K562 (cell line): ENCODE data around the gene ERLIN1. TPM values are rescaled to one million over a fixed set of nuclear protein-coding genes. Genes with fewer than 3 reads are reported as not detected.

ENCODE experiments used
- ATF7 ChIP-seq: fragments of 450-650 bp; IDR thresholded peaks from 2 replicates; pipeline ENCODE4 v1.7.1; 2014; ENCODE audit warnings: mild to moderate bottlenecking, moderate library complexity
- EHMT2 ChIP-seq: fragments of 450-650 bp; IDR thresholded peaks from 2 replicates; pipeline ENCODE4 v1.6.1; 2018; ENCODE audit warnings: antibody characterized with exemption
- EWSR1 ChIP-seq: fragments of 450-650 bp; IDR thresholded peaks from 2 replicates; pipeline ENCODE4 v1.6.1; 2018; ENCODE audit warnings: borderline replicate concordance, mild to moderate bottlenecking, low read depth, moderate library complexity; ENCODE audit not compliant: partially characterized antibody
- GATA2 ChIP-seq: sonication (generic); formaldehyde crosslinking; IDR thresholded peaks from 2 replicates; pipeline ENCODE4 v1.4.0; 2020; ENCODE audit warnings: mild to moderate bottlenecking, missing genetic modification reagents
- NFRKB ChIP-seq: fragments of 450-650 bp; IDR thresholded peaks from 2 replicates; pipeline ENCODE4 v1.6.1; 2016; ENCODE audit warnings: low read depth
- POLR2A ChIP-seq: fragments of 450-650 bp; conservative IDR thresholded peaks from 2 replicates; pipeline ENCODE4 v1.6.1; 2016
- POLR2G ChIP-seq: fragments of 200-400 bp; formaldehyde crosslinking; IDR thresholded peaks from 2 replicates; pipeline ENCODE4 v1.6.1; 2017; ENCODE audit warnings: low read depth, mild to moderate bottlenecking, antibody characterized with exemption, low read length, moderate library complexity
- RBFOX2 ChIP-seq: fragments of 200-400 bp; formaldehyde crosslinking; IDR thresholded peaks from 2 replicates; pipeline ENCODE4 v1.6.1; 2017; ENCODE audit warnings: low read depth, mild to moderate bottlenecking, low read length, moderate library complexity
- SRSF7 ChIP-seq: fragments of 200-400 bp; formaldehyde crosslinking; optimal IDR thresholded peaks from 2 replicates; pipeline ENCODE3; 2017; ENCODE audit warnings: mild to moderate bottlenecking, low read depth, low read length
- TGIF2 ChIP-seq: sonication (generic); formaldehyde crosslinking; IDR thresholded peaks from 2 replicates; pipeline ENCODE4 v1.8.1; 2022; ENCODE audit warnings: mild to moderate bottlenecking, missing genetic modification reagents, moderate library complexity
- ZBED1 ChIP-seq: IDR thresholded peaks from 2 replicates; pipeline ENCODE4 v1.6.1; 2014
- ZBTB8A ChIP-seq: fragments of 450-650 bp; IDR thresholded peaks from 2 replicates; pipeline ENCODE4 v1.6.1; 2018; ENCODE audit warnings: mild to moderate bottlenecking, moderate library complexity; ENCODE audit not compliant: partially characterized antibody
- ZNF253 ChIP-seq: fragments of 250-450 bp; sonication (Bioruptor Pico); conservative IDR thresholded peaks from 2 replicates; pipeline ENCODE4 v1.6.1; 2021; ENCODE audit warnings: mild to moderate bottlenecking
- polyA plus RNA-seq, 8 experiments: library from polyadenylated mRNA; depleted of rRNA in 4 of 8; stranded (reverse) in 5 of 8; unstranded in 3 of 8; fragments of >200 nt; fragmentation: Nextera tagmentation in 2 of 8; fragmentation: Illumina TruSeq in 1 of 8; extraction: Ambion mirVana in 2 of 8; extraction: Trizol in 1 of 8; gene quantifications; 2 replicates each; pipeline versions ENCODE4 v1.2.1 to v1.2.3, GENCODE V29; 2011 to 2014; ENCODE audit warnings: inconsistent platforms in 1 of 8, missing spikeins in 1 of 8
- total RNA-seq, 7 experiments: library from RNA; depleted of rRNA in 6 of 7; stranded (reverse); fragments of >200 nt in 6 of 7; fragmentation: Illumina TruSeq in 2 of 7; extraction: Trizol in 2 of 7; gene quantifications; 2 replicates each; pipeline versions ENCODE4 v1.2.1 to v1.2.3, GENCODE V29; 2011 to 2021; ENCODE audit warnings: low replicate concordance in 1 of 7
- TF ChIP-seq, protein P1 (sequence below): fragments of 250-450 bp; sonication (Bioruptor Pico); IDR thresholded peaks from 2 replicates; pipeline ENCODE4 v1.5.0; 2021; ENCODE audit warnings: mild to moderate bottlenecking, borderline replicate concordance
- TF ChIP-seq, protein P2 (sequence below): fragments of 200-800 bp; sonication (Bioruptor generic); IDR thresholded peaks from 2 replicates; pipeline ENCODE4 v1.6.1; 2017; ENCODE audit warnings: missing genetic modification characterization, missing compliant biosample characterization
- TF ChIP-seq, protein P3 (sequence below): fragments of 450-650 bp; IDR thresholded peaks from 2 replicates; pipeline ENCODE4 v1.6.1; 2016; ENCODE audit warnings: borderline replicate concordance
- TF ChIP-seq, protein P4 (sequence below): IDR thresholded peaks from 2 replicates; pipeline ENCODE4 v1.6.1; 2011; ENCODE audit not compliant: insufficient read length; ENCODE audit errors: extremely low read depth

Gene ERLIN1
- total and polyA plus RNA-seq, 9 of the 15 experiments (the other 6 are each of a cell fraction or from before 2014, with no cell fraction given), result 9.8 to 26.8 (median 15.5) TPM

DNA sequence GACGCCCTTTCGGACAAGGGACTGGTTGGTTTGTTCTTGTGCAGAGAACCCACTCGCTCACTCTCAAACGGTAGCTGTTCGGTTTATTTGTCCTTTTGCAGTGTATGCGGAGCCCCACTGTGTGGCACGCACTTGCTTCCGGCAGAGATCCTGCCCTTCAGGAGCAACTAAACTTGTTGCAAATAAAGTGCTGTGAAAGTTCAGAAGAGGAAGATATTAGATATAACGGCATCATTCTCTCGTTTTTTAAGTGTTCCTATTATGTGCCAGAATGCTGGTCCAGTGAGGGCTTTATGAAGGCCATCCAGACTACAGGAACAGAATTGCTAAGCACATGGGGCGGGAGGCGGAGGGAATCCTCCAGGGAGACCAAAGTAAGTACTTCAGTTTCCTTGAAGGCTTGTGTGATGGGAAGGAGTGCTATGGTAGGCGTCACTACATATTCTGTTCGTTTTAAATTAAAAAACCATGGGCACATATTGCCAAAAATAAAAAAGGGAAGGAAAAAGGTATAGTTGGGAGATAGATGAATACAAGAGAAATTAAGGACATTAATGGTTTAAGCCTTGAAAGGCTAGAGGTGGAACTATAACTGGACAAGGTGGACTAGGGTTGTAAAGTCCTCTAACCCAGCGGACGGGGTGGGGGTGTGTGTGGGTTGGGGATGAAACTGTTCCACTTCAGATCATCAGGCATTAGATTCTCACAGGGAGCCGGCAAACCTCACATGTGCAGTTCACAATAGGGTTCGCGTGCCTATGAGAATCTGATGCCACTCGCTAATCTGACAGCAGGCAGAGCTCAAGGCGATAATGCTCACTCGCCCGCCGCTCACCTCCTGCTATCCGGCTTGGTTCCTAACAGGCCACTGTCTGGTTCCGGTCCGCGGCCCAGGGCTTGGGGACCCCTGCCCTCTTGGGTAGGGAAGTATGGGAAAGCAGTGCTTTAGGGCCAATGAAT, 704 bp upstream of the ERLIN1 start (continued):
- TF ChIP-seq, protein P1, sequence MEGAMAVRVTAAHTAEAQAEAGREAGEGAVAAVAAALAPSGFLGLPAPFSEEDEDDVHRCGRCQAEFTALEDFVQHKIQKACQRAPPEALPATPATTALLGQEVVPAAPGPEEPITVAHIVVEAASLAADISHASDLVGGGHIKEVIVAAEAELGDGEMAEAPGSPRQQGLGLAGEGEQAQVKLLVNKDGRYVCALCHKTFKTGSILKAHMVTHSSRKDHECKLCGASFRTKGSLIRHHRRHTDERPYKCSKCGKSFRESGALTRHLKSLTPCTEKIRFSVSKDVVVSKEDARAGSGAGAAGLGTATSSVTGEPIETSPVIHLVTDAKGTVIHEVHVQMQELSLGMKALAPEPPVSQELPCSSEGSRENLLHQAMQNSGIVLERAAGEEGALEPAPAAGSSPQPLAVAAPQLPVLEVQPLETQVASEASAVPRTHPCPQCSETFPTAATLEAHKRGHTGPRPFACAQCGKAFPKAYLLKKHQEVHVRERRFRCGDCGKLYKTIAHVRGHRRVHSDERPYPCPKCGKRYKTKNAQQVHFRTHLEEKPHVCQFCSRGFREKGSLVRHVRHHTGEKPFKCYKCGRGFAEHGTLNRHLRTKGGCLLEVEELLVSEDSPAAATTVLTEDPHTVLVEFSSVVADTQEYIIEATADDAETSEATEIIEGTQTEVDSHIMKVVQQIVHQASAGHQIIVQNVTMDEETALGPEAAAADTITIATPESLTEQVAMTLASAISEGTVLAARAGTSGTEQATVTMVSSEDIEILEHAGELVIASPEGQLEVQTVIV (CRISPR knock-in tag), result no peak
- TF ChIP-seq SRSF7, result no peak
- 0 out of 2 replicates have a peak, but pooled peaks have one; percentile 16 for TF ChIP-seq NFRKB
- no peak for TF ChIP-seq ZNF253 (CRISPR knock-in tag)
- peak; percentile 47; the same call in 1 of the 2 replicates for TF ChIP-seq RBFOX2
- TF ChIP-seq, protein P2, sequence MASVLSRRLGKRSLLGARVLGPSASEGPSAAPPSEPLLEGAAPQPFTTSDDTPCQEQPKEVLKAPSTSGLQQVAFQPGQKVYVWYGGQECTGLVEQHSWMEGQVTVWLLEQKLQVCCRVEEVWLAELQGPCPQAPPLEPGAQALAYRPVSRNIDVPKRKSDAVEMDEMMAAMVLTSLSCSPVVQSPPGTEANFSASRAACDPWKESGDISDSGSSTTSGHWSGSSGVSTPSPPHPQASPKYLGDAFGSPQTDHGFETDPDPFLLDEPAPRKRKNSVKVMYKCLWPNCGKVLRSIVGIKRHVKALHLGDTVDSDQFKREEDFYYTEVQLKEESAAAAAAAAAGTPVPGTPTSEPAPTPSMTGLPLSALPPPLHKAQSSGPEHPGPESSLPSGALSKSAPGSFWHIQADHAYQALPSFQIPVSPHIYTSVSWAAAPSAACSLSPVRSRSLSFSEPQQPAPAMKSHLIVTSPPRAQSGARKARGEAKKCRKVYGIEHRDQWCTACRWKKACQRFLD, result no peak
- TF ChIP-seq POLR2A, result 0 out of 2 replicates have a peak, but pooled peaks have one; percentile 25
- no peak for TF ChIP-seq EHMT2
- TF ChIP-seq, protein P3, sequence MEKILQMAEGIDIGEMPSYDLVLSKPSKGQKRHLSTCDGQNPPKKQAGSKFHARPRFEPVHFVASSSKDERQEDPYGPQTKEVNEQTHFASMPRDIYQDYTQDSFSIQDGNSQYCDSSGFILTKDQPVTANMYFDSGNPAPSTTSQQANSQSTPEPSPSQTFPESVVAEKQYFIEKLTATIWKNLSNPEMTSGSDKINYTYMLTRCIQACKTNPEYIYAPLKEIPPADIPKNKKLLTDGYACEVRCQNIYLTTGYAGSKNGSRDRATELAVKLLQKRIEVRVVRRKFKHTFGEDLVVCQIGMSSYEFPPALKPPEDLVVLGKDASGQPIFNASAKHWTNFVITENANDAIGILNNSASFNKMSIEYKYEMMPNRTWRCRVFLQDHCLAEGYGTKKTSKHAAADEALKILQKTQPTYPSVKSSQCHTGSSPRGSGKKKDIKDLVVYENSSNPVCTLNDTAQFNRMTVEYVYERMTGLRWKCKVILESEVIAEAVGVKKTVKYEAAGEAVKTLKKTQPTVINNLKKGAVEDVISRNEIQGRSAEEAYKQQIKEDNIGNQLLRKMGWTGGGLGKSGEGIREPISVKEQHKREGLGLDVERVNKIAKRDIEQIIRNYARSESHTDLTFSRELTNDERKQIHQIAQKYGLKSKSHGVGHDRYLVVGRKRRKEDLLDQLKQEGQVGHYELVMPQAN, result 0 out of 2 replicates have a peak, but pooled peaks have one; percentile 64
- no peak for TF ChIP-seq EWSR1
- TF ChIP-seq TGIF2, result no peak
- TF ChIP-seq ZBTB8A, result no peak
- TF ChIP-seq POLR2G, result peak; percentile 44
- no peak for TF ChIP-seq GATA2 (CRISPR knock-in tag)
- TF ChIP-seq, protein P4, sequence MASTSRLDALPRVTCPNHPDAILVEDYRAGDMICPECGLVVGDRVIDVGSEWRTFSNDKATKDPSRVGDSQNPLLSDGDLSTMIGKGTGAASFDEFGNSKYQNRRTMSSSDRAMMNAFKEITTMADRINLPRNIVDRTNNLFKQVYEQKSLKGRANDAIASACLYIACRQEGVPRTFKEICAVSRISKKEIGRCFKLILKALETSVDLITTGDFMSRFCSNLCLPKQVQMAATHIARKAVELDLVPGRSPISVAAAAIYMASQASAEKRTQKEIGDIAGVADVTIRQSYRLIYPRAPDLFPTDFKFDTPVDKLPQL, result peak; percentile 1
- no peak for TF ChIP-seq ZBED1
- no peak for TF ChIP-seq ATF7
